Glutamatergic neuron (in vitro differentiated cells): Measurements from ENCODE around the gene SH3GL2. TPM values are rescaled to one million over a fixed set of nuclear protein-coding genes. Genes with fewer than 3 reads are reported as not detected.

Experiments used
- DNase-seq: peaks from one replicate; pipeline ENCODE4 v3.0.0; 2022
- H3K27ac Mint-ChIP-seq: one replicate; pipeline ENCODE4 v1.8.0; 2020; ENCODE audit warnings: mild to moderate bottlenecking, mixed read lengths, inconsistent platforms; ENCODE audit not compliant: unreplicated experiment
- H3K27me3 Mint-ChIP-seq: one replicate; pipeline ENCODE4 v1.8.0; 2020; ENCODE audit warnings: mild to moderate bottlenecking, moderate library complexity, mixed read lengths, inconsistent platforms; ENCODE audit not compliant: unreplicated experiment
- H3K36me3 Mint-ChIP-seq: one replicate; pipeline ENCODE4 v1.8.0; 2020; ENCODE audit warnings: mild to moderate bottlenecking, mixed read lengths, inconsistent platforms; ENCODE audit not compliant: unreplicated experiment
- H3K4me1 Mint-ChIP-seq: one replicate; pipeline ENCODE4 v1.8.0; 2020; ENCODE audit warnings: mild to moderate bottlenecking, low read depth, mixed read lengths, inconsistent platforms; ENCODE audit not compliant: unreplicated experiment
- H3K4me3 Mint-ChIP-seq: one replicate; pipeline ENCODE4 v1.8.0; 2020; ENCODE audit warnings: mild to moderate bottlenecking, mixed read lengths, inconsistent platforms; ENCODE audit not compliant: unreplicated experiment
- H3K9me3 Mint-ChIP-seq: one replicate; pipeline ENCODE4 v1.8.0; 2020; ENCODE audit warnings: mild to moderate bottlenecking, moderate library complexity, mixed read lengths, inconsistent platforms; ENCODE audit not compliant: unreplicated experiment
- CTCF ChIP-seq: fragments of 200-600 bp; sonication (generic); IDR thresholded peaks from one replicate; pipeline ENCODE4 v1.5.0; 2021; ENCODE audit not compliant: partially characterized antibody, unreplicated experiment
- total RNA-seq: library from RNA; stranded (reverse); fragmentation: NEBNext Ultra II Directional; extraction: Animal tissue kit (Norgen Biotek cat#: 25700); gene quantifications from one replicate; pipeline ENCODE4 v1.2.1, GENCODE V29; 2021; ENCODE audit not compliant: unreplicated experiment

SH3GL2 gene
- total RNA-seq, 1 donor from 2014 or later, result 8.1 TPM

GRCh38 chr9:17739736-17740135 lies 160.9 kb downstream of the SH3GL2 start:
- no peak overlapping the region for H3K27ac Mint-ChIP-seq
- H3K4me1 Mint-ChIP-seq, result no peaks in the 10 kb centered on the region
- no peaks in the 10 kb centered on the region for H3K27me3 Mint-ChIP-seq
- no peaks in the 10 kb centered on the region for H3K36me3 Mint-ChIP-seq
- H3K4me3 Mint-ChIP-seq, result no peak overlapping the region
- no peaks in the 10 kb centered on the region for H3K9me3 Mint-ChIP-seq
- DNase-seq, result no peak
- no peak for TF ChIP-seq CTCF

- Mint-ChIP-seq H3K4me1 (no peaks in the 10 kb centered on the region), H3K27me3 (no peaks in the 10 kb centered on the region), H3K27ac (no peak overlapping the region), H3K4me3 (no peak overlapping the region), H3K9me3 (no peaks in the 10 kb centered on the region), H3K36me3 (no peaks in the 10 kb centered on the region)
- DNase-seq, result no peak
- TF ChIP-seq CTCF, result peak; percentile 42
Observed at GRCh38 chr9:17742067-17742466, 163.2 kb downstream of the SH3GL2 start.

GRCh38 chr9:17744786-17745185 lies 165.9 kb downstream of the SH3GL2 start:
- no peak for DNase-seq

GRCh38 chr9:17750269-17750668 lies 171.4 kb downstream of the SH3GL2 start:
- Mint-ChIP-seq H3K27ac (no peak overlapping the region), H3K36me3 (peaks cover 4% of the 10 kb centered on the region), H3K9me3 (no peaks in the 10 kb centered on the region), H3K27me3 (no peaks in the 10 kb centered on the region), H3K4me3 (no peak overlapping the region), H3K4me1 (peaks cover 6% of the 10 kb centered on the region)
- no peak for DNase-seq
- TF ChIP-seq CTCF, result no peak

More at GRCh38 chr9:17744786-17745185, 165.9 kb downstream of the SH3GL2 start:
- no peak overlapping the region for H3K4me3 Mint-ChIP-seq
- H3K27ac Mint-ChIP-seq, result no peak overlapping the region
- H3K9me3 Mint-ChIP-seq, result no peaks in the 10 kb centered on the region
- H3K36me3 Mint-ChIP-seq, result no peaks in the 10 kb centered on the region
- no peaks in the 10 kb centered on the region for H3K27me3 Mint-ChIP-seq
- H3K4me1 Mint-ChIP-seq, result no peaks in the 10 kb centered on the region
- no peak for TF ChIP-seq CTCF

- Mint-ChIP-seq H3K27me3 (no peaks in the 10 kb centered on the region), H3K27ac (no peak overlapping the region), H3K4me3 (no peak overlapping the region), H3K4me1 (peaks cover 6% of the 10 kb centered on the region), H3K36me3 (peaks cover 4% of the 10 kb centered on the region), H3K9me3 (no peaks in the 10 kb centered on the region)
- DNase-seq, result no peak
- no peak for TF ChIP-seq CTCF
Observed at GRCh38 chr9:17751486-17751885, 172.6 kb downstream of the SH3GL2 start.
